HG03439 (cell line): Measurements from ENCODE around the gene EEF1E1.

Experiments
- ATAC-seq: cut with Tn5 transposase; IDR thresholded peaks from one replicate; pipeline ENCODE4 v1.9.1; 2021; ENCODE audit warnings: mild to moderate bottlenecking, moderate library complexity; ENCODE audit not compliant: unreplicated experiment

Gene EEF1E1

GRCh38 chr6:8088886-8089285, 13.5 kb downstream of the EEF1E1 start:
- no peak for ATAC-seq

GRCh38 chr6:8087870-8088754, 14.2 kb downstream of the EEF1E1 start:
- no peak for ATAC-seq

- no peak for ATAC-seq
Observed at GRCh38 chr6:8086755-8087306, 15.5 kb downstream of the EEF1E1 start.

GRCh38 chr6:8085053-8085511, 17.3 kb downstream of the EEF1E1 start:
- ATAC-seq = no peak

GRCh38 chr6:8084586-8084985, 17.8 kb downstream of the EEF1E1 start:
- ATAC-seq = no peak

- ATAC-seq = no peak
Observed at GRCh38 chr6:8082954-8083858, 19.1 kb downstream of the EEF1E1 start.

- ATAC-seq = no peak
Observed at GRCh38 chr6:8082572-8082953, 19.8 kb downstream of the EEF1E1 start.

GRCh38 chr6:8080362-8081151, 21.8 kb downstream of the EEF1E1 start:
- ATAC-seq = no peak

- ATAC-seq = no peak
Observed at GRCh38 chr6:8079126-8079525, 23.2 kb downstream of the EEF1E1 start.

GRCh38 chr6:8077991-8078390, 24.4 kb downstream of the EEF1E1 start:
- ATAC-seq = no peak

- no peak for ATAC-seq
Observed at GRCh38 chr6:8075704-8076103, 26.6 kb downstream of the EEF1E1 start.

- no peak for ATAC-seq
Observed at GRCh38 chr6:8075185-8075584, 27.2 kb downstream of the EEF1E1 start.

GRCh38 chr6:8074213-8074612, 28.1 kb downstream of the EEF1E1 start:
- ATAC-seq = no peak

- no peak for ATAC-seq
Observed at GRCh38 chr6:8073758-8074157, 28.6 kb downstream of the EEF1E1 start.

- no peak for ATAC-seq
Observed at GRCh38 chr6:8070718-8071117, 31.6 kb downstream of the EEF1E1 start.

GRCh38 chr6:8069631-8070284, 32.6 kb downstream of the EEF1E1 start:
- no peak for ATAC-seq

GRCh38 chr6:8069151-8069550, 33.2 kb downstream of the EEF1E1 start:
- ATAC-seq = no peak

GRCh38 chr6:8066108-8066507, 36.2 kb downstream of the EEF1E1 start:
- ATAC-seq = no peak

GRCh38 chr6:8065519-8065911, 36.8 kb downstream of the EEF1E1 start:
- peak; percentile 64 for ATAC-seq
